Measurements from ENCODE around the gene NFKB1. TPM values are rescaled to one million over a fixed set of nuclear protein-coding genes. Genes with fewer than 3 reads are reported as not detected.

The NFKB1 gene
- total RNA-seq, 6 experiments from 2014 or later, result 21.7 to 31.3 (median 27.5) TPM

DNA sequence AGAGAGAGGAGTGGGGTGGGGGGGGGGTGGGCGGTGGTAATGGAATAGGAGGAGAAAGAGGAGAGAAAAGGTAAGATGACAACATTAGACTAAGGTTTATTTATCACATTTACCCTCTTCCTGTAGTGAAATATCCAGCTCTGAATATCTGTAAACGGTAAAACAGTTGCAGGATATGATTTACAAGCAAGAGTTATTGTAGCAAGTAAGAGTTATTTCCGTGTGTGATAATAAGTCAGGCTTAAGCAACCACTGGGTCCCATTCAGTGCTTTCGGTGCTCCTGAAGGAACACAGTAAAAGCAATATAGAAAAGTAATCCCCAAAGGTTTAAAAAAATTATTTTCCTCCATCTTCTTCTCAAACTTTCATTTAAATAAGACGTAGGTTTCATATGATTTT lies 156.0 kb downstream of the NFKB1 start:
- Mint-ChIP-seq H3K9me3 (no peaks in the 10 kb centered on the region), H3K4me3 (no peak overlapping the region), H3K4me1 (ENCODE audit: low read depth) (peaks cover 26% of the 10 kb centered on the region), H3K27ac (no peak overlapping the region), H3K36me3 (ENCODE audit: low read depth) (peaks cover 9% of the 10 kb centered on the region), H3K27me3 (ENCODE audit: insufficient read depth) (no peaks in the 10 kb centered on the region)
- DNase-seq, result no peak
- TF ChIP-seq, protein P1, sequence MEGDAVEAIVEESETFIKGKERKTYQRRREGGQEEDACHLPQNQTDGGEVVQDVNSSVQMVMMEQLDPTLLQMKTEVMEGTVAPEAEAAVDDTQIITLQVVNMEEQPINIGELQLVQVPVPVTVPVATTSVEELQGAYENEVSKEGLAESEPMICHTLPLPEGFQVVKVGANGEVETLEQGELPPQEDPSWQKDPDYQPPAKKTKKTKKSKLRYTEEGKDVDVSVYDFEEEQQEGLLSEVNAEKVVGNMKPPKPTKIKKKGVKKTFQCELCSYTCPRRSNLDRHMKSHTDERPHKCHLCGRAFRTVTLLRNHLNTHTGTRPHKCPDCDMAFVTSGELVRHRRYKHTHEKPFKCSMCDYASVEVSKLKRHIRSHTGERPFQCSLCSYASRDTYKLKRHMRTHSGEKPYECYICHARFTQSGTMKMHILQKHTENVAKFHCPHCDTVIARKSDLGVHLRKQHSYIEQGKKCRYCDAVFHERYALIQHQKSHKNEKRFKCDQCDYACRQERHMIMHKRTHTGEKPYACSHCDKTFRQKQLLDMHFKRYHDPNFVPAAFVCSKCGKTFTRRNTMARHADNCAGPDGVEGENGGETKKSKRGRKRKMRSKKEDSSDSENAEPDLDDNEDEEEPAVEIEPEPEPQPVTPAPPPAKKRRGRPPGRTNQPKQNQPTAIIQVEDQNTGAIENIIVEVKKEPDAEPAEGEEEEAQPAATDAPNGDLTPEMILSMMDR (IDR thresholded peaks at IDR 0.05), result no peak

DNA sequence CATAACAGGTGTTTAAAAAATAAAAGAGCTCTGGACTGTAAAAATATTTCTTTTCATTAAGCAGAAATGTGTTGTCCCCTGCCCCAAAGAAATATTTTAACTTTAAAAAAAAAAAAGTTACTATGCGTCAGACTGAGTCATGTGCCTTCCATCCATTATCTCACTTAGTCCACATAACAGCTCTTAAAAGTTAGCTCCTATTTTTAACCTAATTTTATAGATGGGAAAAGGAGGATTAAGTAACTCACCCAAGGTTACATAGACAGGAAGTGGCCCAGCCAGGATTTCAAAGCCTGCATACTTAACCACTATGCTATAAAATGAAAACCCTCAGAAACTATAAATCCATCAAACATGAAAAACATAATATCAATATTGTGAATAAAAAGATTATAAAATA lies 161.9 kb downstream of the NFKB1 start:
- peaks cover 57% of the 10 kb centered on the region for H3K4me1 Mint-ChIP-seq (ENCODE audit: low read depth)
- H3K9me3 Mint-ChIP-seq, result no peaks in the 10 kb centered on the region
- H3K4me3 Mint-ChIP-seq, result no peak overlapping the region
- peaks cover 33% of the 10 kb centered on the region for H3K36me3 Mint-ChIP-seq (ENCODE audit: low read depth)
- peak overlapping the region; percentile 78; the same call in 1 of the 2 replicates for H3K27ac Mint-ChIP-seq
- no peaks in the 10 kb centered on the region for H3K27me3 Mint-ChIP-seq (ENCODE audit: insufficient read depth)
- TF ChIP-seq, protein P1 (IDR thresholded peaks at IDR 0.05), result no peak
- peak; percentile 75 for DNase-seq

DNA sequence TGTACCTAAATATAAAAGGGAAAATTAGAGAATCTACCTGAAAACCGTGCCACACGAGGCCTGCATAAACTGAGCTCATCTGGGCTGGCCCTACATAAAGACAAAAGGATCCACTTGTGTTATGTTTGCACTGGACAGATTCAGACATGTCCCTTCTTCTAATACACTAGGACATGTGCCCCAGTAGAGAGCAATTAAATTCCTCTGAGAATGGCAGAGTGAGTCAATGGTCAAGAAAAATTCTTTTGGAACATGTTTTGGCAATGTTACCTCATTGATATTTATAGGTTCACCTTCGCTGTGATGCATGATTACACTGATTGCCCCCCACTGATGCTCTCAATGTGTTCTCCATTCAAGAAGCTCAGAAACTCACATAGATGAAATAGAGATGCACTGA lies 164.4 kb downstream of the NFKB1 start:
- Mint-ChIP-seq H3K9me3 (no peaks in the 10 kb centered on the region), H3K4me1 (ENCODE audit: low read depth) (peaks cover 57% of the 10 kb centered on the region), H3K27me3 (ENCODE audit: insufficient read depth) (no peaks in the 10 kb centered on the region), H3K36me3 (ENCODE audit: low read depth) (peaks cover 44% of the 10 kb centered on the region), H3K4me3 (peak overlapping the region; percentile 7; the same call in 1 of the 2 replicates), H3K27ac (peak overlapping the region; percentile 36)
- DNase-seq, result peak; percentile 28
- TF ChIP-seq, protein P1 (IDR thresholded peaks at IDR 0.05), result no peak

Other genes starting within 250 kb of the NFKB1 start
- 1 to 10 TPM in 4 of 6 experiments, under 1 TPM in 2; 0.38 to 2.6 (median 1.7) TPM for gene SLC39A8, start 155.9 kb upstream of the NFKB1 start, total RNA-seq (2021; fragmentation: NEBNext Ultra II Directional; extraction: Animal tissue kit (Norgen Biotek cat#: 25700))

Data from HFFc6 (cell line).